ENCODE results near the gene IL1R2.

Gene IL1R2

GRCh38 chr2:102044235-102044896 lies 52.6 kb downstream of the IL1R2 start:
- POLR2A ChIA-PET = no interaction called here
- H3K9me3 ChIP-seq (ENCODE audit: control insufficient read depth, insufficient read depth, low read depth, low read length) = no peaks in the 10 kb centered on the region
- no peak overlapping the region for H3K4me3 ChIP-seq (ENCODE audit: low read depth, low read length)
- no peaks in the 10 kb centered on the region for H3K4me1 ChIP-seq (ENCODE audit: control insufficient read depth, insufficient read depth, low read length)
- no peaks in the 10 kb centered on the region for H3K36me3 ChIP-seq (ENCODE audit: control insufficient read depth in 2 of 2, insufficient read depth in 1 of 2, low read length in 2 of 2)
- TF ChIP-seq RBAK (tag by site-specific recombination; IDR thresholded peaks at IDR 0.05) = no peak
- no peak for TF ChIP-seq PRDM2 (tag by site-specific recombination; IDR thresholded peaks at IDR 0.05; ENCODE audit: borderline replicate concordance)
- TF ChIP-seq ZNF692 (tag by site-specific recombination; IDR thresholded peaks at IDR 0.05) = no peak
- no peak for TF ChIP-seq GLI4 (tag by site-specific recombination; IDR thresholded peaks at IDR 0.05)
- no peak for TF ChIP-seq ZNF747 (tag by site-specific recombination; IDR thresholded peaks at IDR 0.05)
- TF ChIP-seq HIC1 (tag by site-specific recombination; IDR thresholded peaks at IDR 0.05) = no peak
- TF ChIP-seq ZNF354C (tag by site-specific recombination; IDR thresholded peaks at IDR 0.05; ENCODE audit: borderline replicate concordance, low read depth) = no peak
- no peak for TF ChIP-seq ZNF274 (IDR thresholded peaks at IDR 0.05; ENCODE audit: low read length)
- no peak for TF ChIP-seq ZNF274 (tag by site-specific recombination; IDR thresholded peaks at IDR 0.05; ENCODE audit: borderline replicate concordance)
- no peak for TF ChIP-seq ZNF449 (tag by site-specific recombination; IDR thresholded peaks at IDR 0.05)
- no peak for TF ChIP-seq ZNF626 (tag by site-specific recombination; IDR thresholded peaks at IDR 0.05)
- TF ChIP-seq ZNF837 (tag by site-specific recombination; IDR thresholded peaks at IDR 0.05) = no peak
- no peak overlapping the region for H3K27ac ChIP-seq (ENCODE audit: extremely low read depth, low read depth, low read length)
- CTCF ChIA-PET = interaction anchor here (0.5 to 1.2 kb wide), 3 partner anchors 24 to 277 kb away, joined by 3 to 4 read pairs (median 4); no protein-coding TSS in a partner anchor

GRCh38 chr2:102044967-102045489 lies 53.3 kb downstream of the IL1R2 start:
- Histone ChIP-seq H3K4me1 (ENCODE audit: control insufficient read depth, insufficient read depth, low read length) (no peaks in the 10 kb centered on the region), H3K9me3 (ENCODE audit: control insufficient read depth, insufficient read depth, low read depth, low read length) (no peaks in the 10 kb centered on the region), H3K36me3 (ENCODE audit: control insufficient read depth in 2 of 2, insufficient read depth in 1 of 2, low read length in 2 of 2) (no peaks in the 10 kb centered on the region), H3K4me3 (ENCODE audit: low read depth, low read length) (no peak overlapping the region), H3K27ac (ENCODE audit: extremely low read depth, low read depth, low read length) (no peak overlapping the region)
- ChIA-PET CTCF (interaction anchor here (0.5 to 1.2 kb wide), 2 partner anchors 195 to 278 kb away, joined by 3 to 4 read pairs; no protein-coding TSS in a partner anchor), POLR2A (no interaction called here)
- TF ChIP-seq ZNF140 (tag by site-specific recombination; IDR thresholded peaks at IDR 0.05) = no peak
- no peak for TF ChIP-seq ZNF184 (tag by site-specific recombination; IDR thresholded peaks at IDR 0.05)
- TF ChIP-seq ZNF488 (tag by site-specific recombination; IDR thresholded peaks at IDR 0.05) = no peak
- TF ChIP-seq ZNF132 (tag by site-specific recombination; IDR thresholded peaks at IDR 0.05; ENCODE audit: borderline replicate concordance) = no peak

Data from HEK293 (cell line).